Measurements from ENCODE around the gene SP100.
"Not testable (repeated sequence)": the region's sequence is repeated elsewhere in the genome, so short reads cannot be mapped to it uniquely, and the experiment has no call there.

SP100 gene

GRCh38 chr2:230416061-230416721, at the start of gene SP100:
Gene SP100 (plus strand): TSS chr2:230416201. CDS start chr2:230416297, 96 bp downstream.
- peak; percentile 44 to 65 for DNase-seq (ENCODE audit: low read depth in 2 of 2, low spot score in 1 of 2)

DNA sequence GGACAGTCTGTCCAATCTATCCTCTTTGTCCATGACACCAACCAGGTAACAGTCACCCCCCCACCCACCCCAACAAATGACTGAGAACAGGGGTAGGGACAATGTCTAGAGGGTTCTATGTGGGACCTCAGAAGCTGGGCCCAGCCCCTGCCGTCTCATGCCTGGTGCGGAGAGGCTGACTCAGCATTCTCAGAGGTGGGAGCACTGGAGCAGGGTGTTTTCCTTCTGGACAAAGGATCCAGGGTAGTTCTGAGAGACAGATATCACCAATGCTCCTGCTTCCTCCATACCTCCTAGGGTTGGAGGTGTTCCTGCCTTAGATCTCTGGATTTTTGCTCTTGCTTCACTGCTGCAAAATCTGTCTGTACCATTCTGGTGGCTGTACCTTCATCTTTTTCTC, 33.9 kb upstream of the SP100 start:
- DNase-seq (ENCODE audit: low read depth in 2 of 2, low spot score in 1 of 2), result no peak

DNA sequence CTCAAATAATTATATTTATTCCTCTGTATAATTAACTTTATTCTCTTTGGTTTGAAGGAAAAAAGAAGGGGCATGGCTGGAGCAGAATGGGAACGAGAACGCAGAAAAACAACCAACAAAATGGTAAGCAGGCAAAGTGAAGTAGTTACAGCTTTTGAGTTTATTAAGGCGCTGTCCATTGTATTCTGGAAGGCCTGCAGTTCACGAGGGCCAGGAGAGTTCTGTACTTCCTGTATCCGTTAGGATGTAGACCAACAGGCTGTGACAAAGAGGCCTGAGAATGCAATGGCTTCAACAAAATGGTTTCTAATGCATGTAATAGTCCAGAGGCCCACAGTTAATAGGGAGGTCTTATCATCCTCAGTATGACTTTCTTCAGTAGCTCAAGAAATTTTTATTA, 32.5 kb upstream of the SP100 start:
- no peak for DNase-seq (ENCODE audit: low read depth in 2 of 2, low spot score in 1 of 2)

- DNase-seq (ENCODE audit: low read depth in 2 of 2, low spot score in 1 of 2), result no peak
Observed at GRCh38 chr2:230384986-230385385, 31.0 kb upstream of the SP100 start.

DNA sequence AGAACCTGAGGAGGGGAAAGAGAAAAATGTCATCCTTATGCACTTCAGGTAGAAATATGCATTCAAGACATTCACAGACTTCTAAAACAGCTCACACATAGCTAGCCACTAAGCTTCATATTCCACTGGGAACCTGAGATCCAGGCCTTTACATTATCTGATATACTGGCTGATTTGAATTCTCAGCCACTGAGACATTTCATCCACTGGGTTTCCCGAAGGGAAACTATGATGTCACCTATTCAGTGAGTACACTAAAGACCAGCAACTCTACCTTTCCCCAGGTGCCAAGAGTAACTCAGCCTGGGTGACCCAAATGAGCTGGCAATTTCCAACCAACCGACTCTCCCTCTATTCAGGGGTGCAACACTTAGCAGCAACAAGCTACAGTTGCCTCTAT, 21.7 kb upstream of the SP100 start:
- DNase-seq (ENCODE audit: low read depth in 2 of 2, low spot score in 1 of 2), result no peak

DNA sequence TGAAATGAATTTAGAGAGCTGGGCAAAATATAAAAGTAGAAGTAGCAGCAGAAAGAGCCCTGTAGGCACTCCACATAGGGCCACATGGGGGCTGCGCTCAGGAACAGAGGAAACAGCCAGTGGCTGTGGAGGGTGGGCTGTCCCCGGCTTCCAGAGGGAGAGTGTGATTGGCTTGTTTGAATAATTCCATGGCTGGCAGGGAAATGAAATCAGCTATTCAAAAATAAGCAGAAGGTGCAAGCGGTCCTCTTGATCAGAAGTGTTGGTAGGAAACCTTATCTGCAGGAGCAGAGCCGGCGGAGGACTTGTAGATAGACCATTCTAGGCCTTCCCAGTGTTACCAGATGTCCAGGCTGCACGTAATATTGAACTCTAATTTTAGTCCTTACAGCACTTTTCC, 17.3 kb upstream of the SP100 start:
- not testable (repeated sequence) for DNase-seq (ENCODE audit: low read depth in 2 of 2, low spot score in 1 of 2)

- DNase-seq (ENCODE audit: low read depth in 2 of 2, low spot score in 1 of 2), result no peak
Observed at GRCh38 chr2:230400041-230400440, 16.0 kb upstream of the SP100 start.

- DNase-seq (ENCODE audit: low read depth in 2 of 2, low spot score in 1 of 2), result no peak
Observed at GRCh38 chr2:230400454-230400853, 15.5 kb upstream of the SP100 start.

DNA sequence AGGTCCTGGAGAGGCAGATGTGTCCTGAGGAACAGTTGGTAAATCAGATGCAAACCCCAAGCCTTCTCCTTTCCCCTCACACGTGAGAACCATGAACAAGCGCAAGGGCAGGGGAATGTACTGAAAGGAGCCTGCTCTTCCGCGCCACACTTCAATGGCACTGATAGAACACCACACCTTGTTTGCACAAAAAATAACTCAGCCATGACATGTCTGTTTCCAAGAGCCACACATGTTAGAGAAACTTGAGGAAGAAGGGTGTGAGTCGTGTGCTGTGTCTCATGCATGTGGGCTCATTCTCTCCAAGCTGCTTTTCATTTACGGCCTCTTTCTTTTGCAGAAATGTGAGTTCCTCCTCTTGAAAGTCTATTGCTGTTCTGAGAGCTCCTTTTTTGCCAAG, 15.0 kb upstream of the SP100 start:
- DNase-seq (ENCODE audit: low read depth in 2 of 2, low spot score in 1 of 2), result not testable (repeated sequence)

- no peak for DNase-seq (ENCODE audit: low read depth in 2 of 2, low spot score in 1 of 2)
Observed at GRCh38 chr2:230403746-230404145, 12.3 kb upstream of the SP100 start.

- DNase-seq (ENCODE audit: low read depth in 2 of 2, low spot score in 1 of 2), result no peak
Observed at GRCh38 chr2:230405824-230406223, 10.2 kb upstream of the SP100 start.

- no peak for DNase-seq (ENCODE audit: low read depth in 2 of 2, low spot score in 1 of 2)
Observed at GRCh38 chr2:230408244-230408842, 7.7 kb upstream of the SP100 start.

- DNase-seq (ENCODE audit: low read depth in 2 of 2, low spot score in 1 of 2), result not testable (repeated sequence)
Observed at GRCh38 chr2:230409316-230409715, 6.7 kb upstream of the SP100 start.

DNA sequence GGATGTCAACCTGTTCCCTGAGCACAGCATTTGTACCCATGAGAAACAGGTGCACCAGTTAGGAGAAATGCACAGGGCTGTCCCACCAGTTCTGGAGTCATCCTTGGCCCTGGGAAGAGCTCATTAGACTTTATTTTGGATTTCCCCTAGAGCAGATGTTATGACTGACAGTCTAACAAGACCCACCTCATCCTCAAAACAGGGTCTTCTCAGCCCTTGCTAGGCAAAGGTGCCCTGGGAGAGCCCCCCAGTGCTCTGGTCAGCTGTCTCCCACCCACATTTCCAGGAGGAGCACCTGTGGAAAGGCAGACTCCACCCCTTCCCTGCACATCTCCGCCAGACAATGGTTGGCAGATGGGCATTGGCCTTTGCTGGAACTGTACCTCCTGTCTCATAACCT, 5.7 kb upstream of the SP100 start:
- no peak for DNase-seq (ENCODE audit: low read depth in 2 of 2, low spot score in 1 of 2)

GRCh38 chr2:230410861-230411569, 5.0 kb upstream of the SP100 start:
- DNase-seq (ENCODE audit: low read depth in 2 of 2, low spot score in 1 of 2), result no peak

DNA sequence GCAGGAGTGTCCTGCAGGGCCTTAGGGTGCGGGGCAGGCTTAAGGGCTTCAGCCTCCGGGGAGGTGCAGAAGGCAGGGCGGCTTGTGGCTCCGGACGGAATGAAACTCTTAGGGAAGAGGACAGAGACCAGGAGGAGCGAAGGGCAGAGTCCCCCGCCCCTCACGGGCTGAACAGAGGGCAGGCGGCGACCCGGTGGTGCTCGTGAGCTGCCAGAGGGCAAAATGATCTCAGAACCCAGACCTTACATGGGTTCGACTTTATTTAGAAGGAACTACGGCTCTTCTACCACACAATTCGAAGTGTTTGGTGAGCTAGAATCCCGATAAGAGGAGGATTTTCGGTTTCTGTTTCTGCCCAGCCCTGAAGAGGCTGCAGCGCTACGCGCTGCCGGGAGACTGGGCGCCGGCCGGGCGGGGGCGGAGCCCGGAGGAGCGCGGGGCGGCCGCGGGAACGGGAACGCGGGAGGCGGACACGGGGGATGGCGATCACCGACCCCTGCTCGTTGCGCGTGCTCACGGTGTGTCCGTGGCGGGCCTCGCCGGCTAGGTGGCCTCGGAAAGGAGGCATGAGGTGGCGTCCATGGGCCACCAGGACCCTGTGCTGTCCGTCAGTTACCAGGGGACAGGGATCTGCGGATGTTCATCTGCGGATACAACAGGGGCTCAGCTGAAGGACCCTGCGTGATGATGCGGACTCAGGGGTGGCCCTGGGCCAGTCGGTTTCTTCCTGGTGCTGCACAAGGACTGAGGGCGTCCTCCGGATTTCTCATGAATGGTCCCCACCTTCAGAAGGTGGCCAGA, 4.2 kb upstream of the SP100 start:
- DNase-seq (ENCODE audit: low read depth in 2 of 2, low spot score in 1 of 2), result peak in 1 of 2 donors; percentile 32

GRCh38 chr2:230412371-230412711, 3.7 kb upstream of the SP100 start:
- DNase-seq (ENCODE audit: low read depth in 2 of 2, low spot score in 1 of 2), result no peak

- no peak for DNase-seq (ENCODE audit: low read depth in 2 of 2, low spot score in 1 of 2)
Observed at GRCh38 chr2:230412846-230413245, 3.2 kb upstream of the SP100 start.

- no peak for DNase-seq (ENCODE audit: low read depth in 2 of 2, low spot score in 1 of 2)
Observed at GRCh38 chr2:230413479-230413878, 2.5 kb upstream of the SP100 start.

DNA sequence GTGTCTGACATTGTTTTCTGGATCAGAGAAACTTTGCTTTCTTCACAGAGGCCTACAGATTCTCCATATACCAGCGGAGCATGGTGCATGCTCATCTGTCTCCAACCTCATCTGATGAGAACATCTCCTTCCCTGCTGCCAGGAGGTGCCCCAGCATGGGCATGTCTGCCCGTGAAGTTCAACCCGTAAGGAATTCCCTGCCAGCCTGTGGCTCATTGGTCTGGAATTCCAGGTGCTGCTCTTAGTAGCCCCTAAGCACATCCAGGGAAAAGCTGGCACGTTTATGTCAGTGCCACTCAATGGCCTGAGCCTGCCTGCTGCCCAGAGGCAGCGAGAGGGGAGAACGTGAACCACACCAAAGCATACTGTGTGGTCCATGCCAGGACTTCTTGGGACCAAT, 1.7 kb upstream of the SP100 start:
- no peak for DNase-seq (ENCODE audit: low read depth in 2 of 2, low spot score in 1 of 2)

- no peak for DNase-seq (ENCODE audit: low read depth in 2 of 2, low spot score in 1 of 2)
Observed at GRCh38 chr2:230417436-230417835, 1.4 kb downstream of the SP100 start.

All from stimulated activated CD8-positive, alpha-beta memory T cell treated with anti-CD3 and anti-CD28 coated beads, Interleukin-4, amount 100 ng/mL, for 1 hour (primary cell).